K562 (cell line): ENCODE measurements around the gene MLST8. TPM values are rescaled to one million over a fixed set of nuclear protein-coding genes. Genes with fewer than 3 reads are reported as not detected.
A peak's percentile ranks its signal among the peaks of the same experiment; 100 is the strongest.

Source experiments
- CHD7 ChIP-seq: fragments of 200-600 bp; sonication (generic); IDR thresholded peaks from one replicate; pipeline ENCODE4 v1.6.1; 2012; ENCODE audit warnings: mild to moderate bottlenecking, low read depth, low read length, inconsistent platforms
- KAT7 ChIP-seq: sonication (generic); formaldehyde crosslinking; IDR thresholded peaks from 2 replicates; pipeline ENCODE4 v1.8.0; 2022; ENCODE audit warnings: missing genetic modification reagents, mild to moderate bottlenecking, borderline replicate concordance
- MTF1 ChIP-seq: fragments of 250-450 bp; sonication (Bioruptor Pico); IDR thresholded peaks from 2 replicates; pipeline ENCODE4 v1.9.0; 2021; ENCODE audit warnings: moderate library complexity, mild to moderate bottlenecking, inconsistent platforms, borderline replicate concordance
- SMARCE1 ChIP-seq: fragments of 450-650 bp; IDR thresholded peaks from 2 replicates; pipeline ENCODE4 v1.7.1; 2016; ENCODE audit warnings: mild to moderate bottlenecking
- ZBTB11 ChIP-seq, 3 experiments: fragments of 200-800 bp in 1 of 3; fragments of 250-450 bp in 1 of 3; fragments of 450-650 bp in 1 of 3; sonication (Bioruptor Pico) in 1 of 3; sonication (Bioruptor generic) in 1 of 3; formaldehyde crosslinking in 1 of 3; IDR thresholded peaks; 2 replicates each; pipeline versions ENCODE4 v1.6.1 to v1.8.0; 2016 to 2022; ENCODE audit warnings: mild to moderate bottlenecking in 2 of 3, missing genetic modification characterization in 2 of 3, missing compliant biosample characterization in 1 of 3, moderate library complexity in 1 of 3
- polyA plus RNA-seq, 8 experiments: library from polyadenylated mRNA; depleted of rRNA in 4 of 8; stranded (reverse) in 5 of 8; unstranded in 3 of 8; fragments of >200 nt; fragmentation: Nextera tagmentation in 2 of 8; fragmentation: Illumina TruSeq in 1 of 8; extraction: Ambion mirVana in 2 of 8; extraction: Trizol in 1 of 8; gene quantifications; 2 replicates each; pipeline versions ENCODE4 v1.2.1 to v1.2.3, GENCODE V29; 2011 to 2014; ENCODE audit warnings: inconsistent platforms in 1 of 8, missing spikeins in 1 of 8
- total RNA-seq, 7 experiments: library from RNA; depleted of rRNA in 6 of 7; stranded (reverse); fragments of >200 nt in 6 of 7; fragmentation: Illumina TruSeq in 2 of 7; extraction: Trizol in 2 of 7; gene quantifications; 2 replicates each; pipeline versions ENCODE4 v1.2.1 to v1.2.3, GENCODE V29; 2011 to 2021; ENCODE audit warnings: low replicate concordance in 1 of 7
- TF ChIP-seq, protein P1 (sequence below), 2 experiments: fragments of 150-350 bp in 1 of 2; IDR thresholded peaks; 2 replicates each; pipeline ENCODE4 v1.6.1; 2012 to 2016; ENCODE audit warnings: low read depth in 2 of 2, low read length in 2 of 2, mild to moderate bottlenecking in 1 of 2, moderate library complexity in 1 of 2

Gene MLST8
- total and polyA plus RNA-seq, 9 of the 15 experiments (the other 6 are each of a cell fraction or from before 2014, with no cell fraction given) = 1.5 to 116 (median 43.3) TPM

DNA sequence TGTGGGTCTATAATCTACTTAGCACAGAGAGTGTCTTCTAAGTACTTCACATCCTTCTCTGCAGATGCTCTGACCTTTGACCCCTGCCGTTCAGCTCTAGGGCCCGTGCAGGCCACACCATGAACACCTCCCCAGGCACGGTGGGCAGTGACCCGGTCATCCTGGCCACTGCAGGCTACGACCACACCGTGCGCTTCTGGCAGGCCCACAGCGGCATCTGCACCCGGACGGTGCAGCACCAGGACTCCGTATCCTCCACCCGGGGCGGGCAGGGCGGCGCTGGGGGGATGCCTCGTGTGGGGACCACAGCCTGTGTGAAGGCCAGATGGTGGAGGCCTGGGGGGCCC lies 686 bp downstream of the MLST8 start (continued):
- no peak for TF ChIP-seq KAT7 (CRISPR knock-in tag)
- peak in 1 of 3 experiments; percentile 17; a peak in 1 of 6 replicates for TF ChIP-seq ZBTB11 (CRISPR knock-in tag; IDR thresholded peaks at IDR 0.05)
- no peak for TF ChIP-seq SMARCE1
- TF ChIP-seq CHD7 = no peak
- TF ChIP-seq, protein P1, sequence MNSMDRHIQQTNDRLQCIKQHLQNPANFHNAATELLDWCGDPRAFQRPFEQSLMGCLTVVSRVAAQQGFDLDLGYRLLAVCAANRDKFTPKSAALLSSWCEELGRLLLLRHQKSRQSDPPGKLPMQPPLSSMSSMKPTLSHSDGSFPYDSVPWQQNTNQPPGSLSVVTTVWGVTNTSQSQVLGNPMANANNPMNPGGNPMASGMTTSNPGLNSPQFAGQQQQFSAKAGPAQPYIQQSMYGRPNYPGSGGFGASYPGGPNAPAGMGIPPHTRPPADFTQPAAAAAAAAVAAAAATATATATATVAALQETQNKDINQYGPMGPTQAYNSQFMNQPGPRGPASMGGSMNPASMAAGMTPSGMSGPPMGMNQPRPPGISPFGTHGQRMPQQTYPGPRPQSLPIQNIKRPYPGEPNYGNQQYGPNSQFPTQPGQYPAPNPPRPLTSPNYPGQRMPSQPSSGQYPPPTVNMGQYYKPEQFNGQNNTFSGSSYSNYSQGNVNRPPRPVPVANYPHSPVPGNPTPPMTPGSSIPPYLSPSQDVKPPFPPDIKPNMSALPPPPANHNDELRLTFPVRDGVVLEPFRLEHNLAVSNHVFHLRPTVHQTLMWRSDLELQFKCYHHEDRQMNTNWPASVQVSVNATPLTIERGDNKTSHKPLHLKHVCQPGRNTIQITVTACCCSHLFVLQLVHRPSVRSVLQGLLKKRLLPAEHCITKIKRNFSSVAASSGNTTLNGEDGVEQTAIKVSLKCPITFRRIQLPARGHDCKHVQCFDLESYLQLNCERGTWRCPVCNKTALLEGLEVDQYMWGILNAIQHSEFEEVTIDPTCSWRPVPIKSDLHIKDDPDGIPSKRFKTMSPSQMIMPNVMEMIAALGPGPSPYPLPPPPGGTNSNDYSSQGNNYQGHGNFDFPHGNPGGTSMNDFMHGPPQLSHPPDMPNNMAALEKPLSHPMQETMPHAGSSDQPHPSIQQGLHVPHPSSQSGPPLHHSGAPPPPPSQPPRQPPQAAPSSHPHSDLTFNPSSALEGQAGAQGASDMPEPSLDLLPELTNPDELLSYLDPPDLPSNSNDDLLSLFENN (IDR thresholded peaks at IDR 0.05; ENCODE audit: low read depth in 2 of 2, low read length in 2 of 2) = no peak
- TF ChIP-seq MTF1 = no peak
